K562 (cell line): Measurements from ENCODE around the gene CLDN20. TPM values are rescaled to one million over a fixed set of nuclear protein-coding genes. Genes with fewer than 3 reads are reported as not detected.

ENCODE experiments used
- E2F5 ChIP-seq: sonication (generic); formaldehyde crosslinking; IDR thresholded peaks from 2 replicates; pipeline ENCODE4 v1.8.0; 2022; ENCODE audit warnings: mild to moderate bottlenecking, missing genetic modification reagents
- HNRNPUL1 ChIP-seq: fragments of 200-400 bp; formaldehyde crosslinking; IDR thresholded peaks from 2 replicates; pipeline ENCODE4 v1.6.1; 2017; ENCODE audit warnings: low read length
- KHSRP ChIP-seq: fragments of 450-650 bp; IDR thresholded peaks from 2 replicates; pipeline ENCODE4 v1.6.1; 2017
- MED1 ChIP-seq: sonication (generic); formaldehyde crosslinking; IDR thresholded peaks from 2 replicates; pipeline ENCODE4 v1.8.1; 2023; ENCODE audit warnings: missing genetic modification reagents, borderline replicate concordance
- MYC ChIP-seq, 2 experiments: fragments of 250-450 bp in 1 of 2; sonication (Bioruptor Pico) in 1 of 2; IDR thresholded peaks; 2 replicates each; pipeline versions ENCODE4 v1.5.1 to v1.6.1; 2012 to 2021; ENCODE audit warnings: low read depth in 2 of 2, borderline replicate concordance in 1 of 2, improper control_type of control experiment in 1 of 2, low read length in 1 of 2, mild to moderate bottlenecking in 1 of 2, moderate library complexity in 1 of 2
- NBN ChIP-seq: fragments of 450-650 bp; IDR thresholded peaks from 2 replicates; pipeline ENCODE4 v1.6.1; 2016; ENCODE audit warnings: low read depth, mild to moderate bottlenecking
- NCOA4 ChIP-seq: fragments of 450-650 bp; IDR thresholded peaks from 2 replicates; pipeline ENCODE4 v1.6.1; 2018; ENCODE audit warnings: mild to moderate bottlenecking; ENCODE audit not compliant: partially characterized antibody
- PHB2 ChIP-seq: fragments of 450-650 bp; IDR thresholded peaks from 2 replicates; pipeline ENCODE4 v1.6.1; 2017; ENCODE audit warnings: low read depth
- TAF1 ChIP-seq: IDR thresholded peaks from 2 replicates; pipeline ENCODE4 v1.6.1; 2011; ENCODE audit warnings: mild to moderate bottlenecking, low read length, moderate library complexity; ENCODE audit not compliant: insufficient read depth, control insufficient read depth, severe bottlenecking; ENCODE audit errors: extremely low read depth
- YY1 ChIP-seq, 3 experiments: IDR thresholded peaks; 2 replicates each; pipeline ENCODE4 v1.6.1; 2011; ENCODE audit warnings: low read length in 2 of 3, mild to moderate bottlenecking in 2 of 3, moderate library complexity in 2 of 3, borderline replicate concordance in 1 of 3, control low read depth in 1 of 3, low read depth in 1 of 3; ENCODE audit not compliant: insufficient read depth in 3 of 3, insufficient replicate concordance in 2 of 3, control insufficient read depth in 1 of 3, insufficient read length in 1 of 3; ENCODE audit errors: extremely low read depth in 1 of 3
- ZNF3 ChIP-seq: fragments of 250-450 bp; sonication (Bioruptor Pico); IDR thresholded peaks from 2 replicates; pipeline ENCODE4 v1.5.0; 2021; ENCODE audit warnings: mild to moderate bottlenecking, moderate library complexity
- polyA plus RNA-seq, 8 experiments: library from polyadenylated mRNA; depleted of rRNA in 4 of 8; stranded (reverse) in 5 of 8; unstranded in 3 of 8; fragments of >200 nt; fragmentation: Nextera tagmentation in 2 of 8; fragmentation: Illumina TruSeq in 1 of 8; extraction: Ambion mirVana in 2 of 8; extraction: Trizol in 1 of 8; gene quantifications; 2 replicates each; pipeline versions ENCODE4 v1.2.1 to v1.2.3, GENCODE V29; 2011 to 2014; ENCODE audit warnings: inconsistent platforms in 1 of 8, missing spikeins in 1 of 8
- total RNA-seq, 7 experiments: library from RNA; depleted of rRNA in 6 of 7; stranded (reverse); fragments of >200 nt in 6 of 7; fragmentation: Illumina TruSeq in 2 of 7; extraction: Trizol in 2 of 7; gene quantifications; 2 replicates each; pipeline versions ENCODE4 v1.2.1 to v1.2.3, GENCODE V29; 2011 to 2021; ENCODE audit warnings: low replicate concordance in 1 of 7

The CLDN20 gene
- total and polyA plus RNA-seq, 9 of the 15 experiments (the other 6 are each of a cell fraction or from before 2014, with no cell fraction given) = not detected

GRCh38 chr6:155311086-155311485, 47.3 kb downstream of the CLDN20 start (continued):
- TF ChIP-seq MYC (IDR thresholded peaks at IDR 0.05; ENCODE audit: low read depth, low read length) (no peak), MYC (CRISPR knock-in tag; IDR thresholded peaks at IDR 0.05; ENCODE audit: borderline replicate concordance, low read depth) (no peak), ZNF3 (no peak), KHSRP (no peak), MED1 (CRISPR knock-in tag) (no peak), PHB2 (no peak), YY1 (IDR thresholded peaks at IDR 0.05; ENCODE audit: borderline replicate concordance in 1 of 3, control insufficient read depth in 1 of 3, extremely low read depth in 1 of 3, insufficient read depth in 3 of 3, insufficient read length in 1 of 3, insufficient replicate concordance in 2 of 3, low read depth in 1 of 3, low read length in 2 of 3) (no peak), HNRNPUL1 (no peak), TAF1 (no peak), NCOA4 (no peak), E2F5 (CRISPR knock-in tag) (no peak), NBN (no peak)
- TF ChIP-seq, all 486 proteins: peak for 0
